HFF-Myc (cell line): ENCODE results near the gene RAB40C.

Experiments
- DNase-seq: peaks from one replicate; pipeline ENCODE4 v3.0.0-alpha.2; 2011; ENCODE audit warnings: low read depth; ENCODE audit errors: extremely low read depth
- H3K4me3 ChIP-seq: replicated peaks from 2 replicates; pipeline ENCODE4 v1.5.1; 2011; ENCODE audit warnings: low read depth, mild to moderate bottlenecking, control low read depth, low read length
- TF ChIP-seq, protein P1 (sequence below): IDR thresholded peaks from 2 replicates; pipeline ENCODE4 v1.5.1; 2012; ENCODE audit warnings: mild to moderate bottlenecking, low read depth, low read length, control low read depth; ENCODE audit errors: missing control alignments

The RAB40C gene

DNA sequence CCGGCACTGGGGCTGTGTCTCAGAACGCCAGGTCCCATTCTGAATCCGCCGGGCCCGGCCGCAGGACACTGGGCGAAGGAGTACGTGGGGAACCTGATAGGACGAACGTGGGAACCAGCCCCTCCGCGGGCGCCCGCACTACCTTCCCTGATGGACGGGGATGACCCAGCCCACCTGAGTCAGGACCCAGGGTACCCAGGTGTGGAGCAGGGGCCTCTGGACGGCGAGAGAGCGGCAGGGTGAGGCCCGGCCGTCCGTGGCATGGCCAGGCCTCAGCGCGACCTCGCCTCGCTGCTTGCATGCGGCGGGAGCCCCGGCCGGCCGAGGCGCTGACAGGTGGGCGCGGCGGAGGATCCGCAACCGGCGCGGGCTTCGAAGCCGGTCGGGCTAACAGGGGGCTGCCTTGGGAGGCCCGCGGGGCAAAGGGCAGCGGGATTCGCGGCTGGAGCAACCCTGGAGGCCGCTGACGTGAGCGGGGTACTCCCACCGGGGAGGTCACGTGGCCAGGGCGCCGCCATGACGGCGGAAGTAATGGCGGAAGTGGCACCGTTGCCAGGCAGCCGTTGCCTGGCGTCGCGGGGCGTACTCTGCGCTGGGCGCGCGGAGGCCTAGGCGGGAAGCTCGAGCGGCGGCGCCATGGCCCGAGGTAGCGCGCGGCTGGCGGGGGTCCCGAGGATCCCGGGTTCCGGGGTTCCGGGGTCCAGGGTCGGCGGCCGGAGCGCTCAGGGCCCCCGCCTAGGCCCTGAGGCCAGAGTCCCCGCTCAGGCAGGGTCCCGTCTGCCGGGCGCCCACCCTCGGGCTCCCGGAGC, 59.1 kb downstream of the RAB40C start, which contains the start of gene WDR90:
Gene WDR90 (plus strand): TSS at position 585 of the 809 bp plus-strand sequence. CDS start 52 bp downstream, at position 637.
- peak; percentile 68 for DNase-seq
- TF ChIP-seq, protein P1, sequence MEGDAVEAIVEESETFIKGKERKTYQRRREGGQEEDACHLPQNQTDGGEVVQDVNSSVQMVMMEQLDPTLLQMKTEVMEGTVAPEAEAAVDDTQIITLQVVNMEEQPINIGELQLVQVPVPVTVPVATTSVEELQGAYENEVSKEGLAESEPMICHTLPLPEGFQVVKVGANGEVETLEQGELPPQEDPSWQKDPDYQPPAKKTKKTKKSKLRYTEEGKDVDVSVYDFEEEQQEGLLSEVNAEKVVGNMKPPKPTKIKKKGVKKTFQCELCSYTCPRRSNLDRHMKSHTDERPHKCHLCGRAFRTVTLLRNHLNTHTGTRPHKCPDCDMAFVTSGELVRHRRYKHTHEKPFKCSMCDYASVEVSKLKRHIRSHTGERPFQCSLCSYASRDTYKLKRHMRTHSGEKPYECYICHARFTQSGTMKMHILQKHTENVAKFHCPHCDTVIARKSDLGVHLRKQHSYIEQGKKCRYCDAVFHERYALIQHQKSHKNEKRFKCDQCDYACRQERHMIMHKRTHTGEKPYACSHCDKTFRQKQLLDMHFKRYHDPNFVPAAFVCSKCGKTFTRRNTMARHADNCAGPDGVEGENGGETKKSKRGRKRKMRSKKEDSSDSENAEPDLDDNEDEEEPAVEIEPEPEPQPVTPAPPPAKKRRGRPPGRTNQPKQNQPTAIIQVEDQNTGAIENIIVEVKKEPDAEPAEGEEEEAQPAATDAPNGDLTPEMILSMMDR: no peak
- H3K4me3 ChIP-seq: peak within 1 kb of the TSS; percentile 60

DNA sequence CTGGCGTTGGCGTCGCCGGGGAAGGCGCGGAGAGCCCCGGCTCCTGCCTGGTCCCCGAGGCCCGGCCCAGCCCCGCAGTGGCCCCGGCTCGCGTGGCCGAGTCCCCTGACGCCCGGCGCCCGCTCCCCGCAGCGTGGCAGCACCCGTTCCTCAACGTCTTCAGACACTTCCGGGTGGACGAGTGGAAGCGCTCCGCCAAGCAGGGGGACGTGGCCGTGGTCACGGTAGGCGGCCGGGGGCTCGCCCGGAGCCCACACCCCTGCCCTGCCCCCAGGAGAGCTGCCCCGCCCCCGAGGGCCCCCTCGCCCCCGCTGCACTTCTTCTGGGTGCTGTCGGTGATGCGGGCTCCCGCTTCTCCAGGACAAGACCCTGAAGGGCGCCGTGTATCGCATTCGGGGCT, 59.8 kb downstream of the RAB40C start:
- H3K4me3 ChIP-seq: peak overlapping the region; percentile 60
- TF ChIP-seq, protein P1: no peak
- DNase-seq: no peak

DNA sequence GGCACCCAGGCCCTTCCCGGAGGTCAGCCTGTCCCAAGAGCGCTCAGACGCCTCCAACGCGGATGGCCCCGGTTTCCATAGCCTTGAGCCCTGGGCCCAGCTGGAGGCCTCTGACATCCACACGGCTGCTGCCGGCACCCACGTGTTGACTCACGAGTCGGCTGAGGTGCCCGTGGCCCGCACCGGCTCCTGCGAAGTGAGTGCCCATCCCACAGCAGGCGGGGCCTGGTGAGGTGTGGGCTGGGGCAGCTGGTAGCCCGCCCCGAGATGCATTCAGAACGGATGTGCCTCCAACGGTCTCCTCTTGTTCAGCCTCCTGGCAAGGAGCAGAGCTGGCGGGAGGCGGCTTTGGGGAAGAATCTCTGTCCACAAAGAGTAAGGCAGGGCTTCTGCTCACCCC, 62.0 kb downstream of the RAB40C start:
- no peak overlapping the region for H3K4me3 ChIP-seq
- no peak for DNase-seq
- TF ChIP-seq, protein P1: no peak

DNA sequence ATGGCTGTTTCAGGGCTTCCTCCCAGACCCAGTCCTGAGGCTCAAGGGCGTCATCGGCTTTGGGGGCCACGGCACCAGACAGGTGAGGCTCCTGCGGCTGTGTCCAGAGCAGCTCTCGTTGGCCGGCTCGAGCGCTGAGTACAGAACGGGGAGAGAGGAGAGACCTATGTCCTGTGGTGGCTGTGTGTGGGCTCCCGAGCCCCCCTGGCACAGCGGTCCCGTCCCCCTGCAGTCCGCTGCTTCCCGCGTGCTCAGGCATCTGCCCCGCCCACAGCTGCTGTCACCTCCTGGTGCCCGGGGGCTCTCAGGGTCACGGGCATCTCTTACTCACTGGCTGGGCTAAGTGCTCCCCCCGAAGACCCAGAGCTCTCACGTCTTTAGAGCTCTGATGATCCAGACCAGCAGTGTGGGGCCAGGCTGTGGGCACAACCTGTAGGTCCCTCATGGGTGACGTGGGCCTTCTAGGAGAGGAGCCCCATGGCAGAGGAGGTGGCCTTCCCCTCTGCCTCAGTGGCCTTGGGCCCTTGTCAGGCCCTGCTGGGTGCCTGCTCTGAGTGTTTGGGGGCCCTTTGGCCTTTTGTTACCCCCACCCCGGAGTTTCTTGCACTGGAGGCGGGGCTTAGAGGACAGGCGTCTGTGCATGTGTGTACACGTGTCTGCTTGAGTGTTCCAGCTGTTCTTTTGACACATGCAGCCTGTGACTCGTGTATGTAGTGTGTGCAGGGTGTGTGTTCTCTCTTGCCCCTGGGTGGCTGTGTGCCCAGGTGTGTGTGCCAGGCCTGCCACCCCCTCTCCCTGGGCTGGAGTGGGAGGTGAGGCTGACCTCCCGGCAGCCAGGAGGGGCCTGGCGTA, 62.8 kb downstream of the RAB40C start:
- TF ChIP-seq, protein P1: no peak
- H3K4me3 ChIP-seq: no peak overlapping the region
- DNase-seq: no peak

DNA sequence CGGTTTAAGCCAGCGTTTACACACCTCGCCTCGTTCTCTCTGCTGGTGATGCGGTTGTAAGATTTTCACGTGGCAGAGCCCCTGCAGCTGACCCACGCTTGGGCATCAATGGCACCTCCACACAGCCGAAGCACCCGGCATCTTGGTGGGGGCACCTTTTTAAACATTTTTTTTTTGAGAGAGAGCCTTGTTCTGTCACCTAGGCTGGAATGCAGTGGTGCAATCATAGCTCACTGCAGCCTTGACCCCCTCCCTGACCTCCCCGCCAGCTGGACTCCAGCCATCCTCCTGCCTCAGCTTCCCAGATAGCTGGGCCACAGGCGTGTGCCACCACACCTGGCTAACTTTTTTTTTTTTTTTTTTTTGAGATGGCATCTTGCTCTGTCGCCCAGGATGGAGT, 64.2 kb downstream of the RAB40C start:
- DNase-seq: no peak
- TF ChIP-seq, protein P1: no peak

DNA sequence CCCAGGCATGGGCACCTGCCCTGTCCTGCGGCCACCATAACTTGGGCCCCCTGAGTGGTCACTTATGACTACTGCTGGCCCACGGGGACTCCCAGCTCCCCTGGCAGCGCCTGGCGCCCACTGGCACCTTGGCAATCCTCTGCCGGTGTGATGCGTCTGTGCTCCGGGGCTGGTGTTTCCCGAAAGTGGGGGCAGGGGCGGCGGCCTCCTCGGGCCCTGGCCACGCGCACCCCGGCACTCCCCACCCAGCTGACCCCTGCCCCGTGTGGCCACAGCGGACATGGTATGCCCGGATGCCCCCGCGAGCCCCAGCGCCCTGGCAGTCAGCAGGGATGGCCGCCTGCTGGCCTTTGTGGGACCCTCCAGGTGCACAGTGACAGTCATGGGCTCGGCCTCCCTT, 67.6 kb downstream of the RAB40C start:
- TF ChIP-seq, protein P1: no peak
- H3K4me3 ChIP-seq: no peak overlapping the region
- no peak for DNase-seq

More for the DNA sequence above, 64.2 kb downstream of the RAB40C start:
- no peak overlapping the region for H3K4me3 ChIP-seq
